NT2/D1 (cell line): ENCODE measurements around the gene SIAH3.

ENCODE experiments used
- SUZ12 ChIP-seq: IDR thresholded peaks from 2 replicates; pipeline ENCODE4 v1.6.1; 2011; ENCODE audit not compliant: insufficient read length, insufficient read depth; ENCODE audit errors: extremely low read depth
- YY1 ChIP-seq: IDR thresholded peaks from 2 replicates; pipeline ENCODE4 v1.6.1; 2011; ENCODE audit not compliant: insufficient read length, insufficient read depth
- ZNF274 ChIP-seq: IDR thresholded peaks from 2 replicates; pipeline ENCODE4 v1.6.1; 2011; ENCODE audit warnings: mild to moderate bottlenecking, low read depth, low read length

GRCh38 chr13:45763419-45763818 is 88.1 kb downstream of the SIAH3 start:
- TF ChIP-seq ZNF274 (no peak), SUZ12 (no peak), YY1 (no peak)
